ENCODE measurements around the gene MYBPC3. TPM values are rescaled to one million over a fixed set of nuclear protein-coding genes. Genes with fewer than 3 reads are reported as not detected.

MYBPC3 gene
- total and polyA plus RNA-seq, 2 experiments from 2014 or later = not detected

DNA sequence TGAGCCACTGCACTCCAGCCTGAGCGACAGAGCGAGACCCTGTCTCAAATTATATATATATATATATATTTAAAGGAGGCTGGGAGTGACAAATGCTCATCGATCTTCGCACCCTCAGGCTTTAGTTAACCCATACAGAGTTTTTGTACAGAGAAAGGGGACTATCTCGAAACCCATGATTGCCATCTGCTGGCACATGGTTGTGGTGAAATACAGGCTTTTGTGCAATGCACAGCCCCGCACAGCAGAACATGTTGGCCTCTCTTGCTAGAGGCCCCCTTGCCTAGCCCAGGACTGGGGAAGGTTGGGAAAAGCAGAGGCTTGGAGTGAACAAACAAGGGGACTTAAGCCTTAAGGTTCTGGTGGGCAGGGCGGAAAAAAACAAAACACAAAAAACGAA lies 3.6 kb downstream of the MYBPC3 start:
- no peak overlapping the region for H3K4me3 Mint-ChIP-seq
- H2AFZ ChIP-seq = no peak overlapping the region
- ATAC-seq (peak; percentile 14; the same call in 1 of the 3 replicates), DNase-seq (ENCODE audit: low spot score) (peak; percentile 42)
- H3K79me2 ChIP-seq (replicated peaks; ENCODE audit: insufficient read depth) = no peaks in the 10 kb centered on the region
- H3K9me3 Mint-ChIP-seq = no peaks in the 10 kb centered on the region; the same call in 2 of the 3 replicates
- no peaks in the 10 kb centered on the region for H3F3A ChIP-seq (replicated peaks; ENCODE audit: low read depth)
- no peaks in the 10 kb centered on the region for H3K9me2 ChIP-seq (ENCODE audit: insufficient read depth)
- H3K36me3 Mint-ChIP-seq (ENCODE audit: low read depth) = no peaks in the 10 kb centered on the region
- H3K27ac Mint-ChIP-seq = no peak overlapping the region
- no peak overlapping the region for H3K4me3 ChIP-seq
- H3K27ac ChIP-seq (ENCODE audit: low read depth) = no peak overlapping the region
- no peak for TF ChIP-seq CREB1 (CRISPR knock-in tag; IDR thresholded peaks at IDR 0.05; ENCODE audit: low read depth)
- TF ChIP-seq, protein P1, sequence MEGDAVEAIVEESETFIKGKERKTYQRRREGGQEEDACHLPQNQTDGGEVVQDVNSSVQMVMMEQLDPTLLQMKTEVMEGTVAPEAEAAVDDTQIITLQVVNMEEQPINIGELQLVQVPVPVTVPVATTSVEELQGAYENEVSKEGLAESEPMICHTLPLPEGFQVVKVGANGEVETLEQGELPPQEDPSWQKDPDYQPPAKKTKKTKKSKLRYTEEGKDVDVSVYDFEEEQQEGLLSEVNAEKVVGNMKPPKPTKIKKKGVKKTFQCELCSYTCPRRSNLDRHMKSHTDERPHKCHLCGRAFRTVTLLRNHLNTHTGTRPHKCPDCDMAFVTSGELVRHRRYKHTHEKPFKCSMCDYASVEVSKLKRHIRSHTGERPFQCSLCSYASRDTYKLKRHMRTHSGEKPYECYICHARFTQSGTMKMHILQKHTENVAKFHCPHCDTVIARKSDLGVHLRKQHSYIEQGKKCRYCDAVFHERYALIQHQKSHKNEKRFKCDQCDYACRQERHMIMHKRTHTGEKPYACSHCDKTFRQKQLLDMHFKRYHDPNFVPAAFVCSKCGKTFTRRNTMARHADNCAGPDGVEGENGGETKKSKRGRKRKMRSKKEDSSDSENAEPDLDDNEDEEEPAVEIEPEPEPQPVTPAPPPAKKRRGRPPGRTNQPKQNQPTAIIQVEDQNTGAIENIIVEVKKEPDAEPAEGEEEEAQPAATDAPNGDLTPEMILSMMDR (conservative IDR thresholded peaks at IDR 0.05; ENCODE audit: low read depth in 2 of 2) = peak; percentile 27 to 51; a peak in 3 of 4 replicates
- no peaks in the 10 kb centered on the region; the same call in 1 of the 2 replicates for H3K4me1 ChIP-seq (ENCODE audit: insufficient read depth)
- no peaks in the 10 kb centered on the region for H3K27me3 ChIP-seq (ENCODE audit: insufficient read depth)
- peaks cover 12% of the 10 kb centered on the region for H3K27me3 Mint-ChIP-seq (ENCODE audit: insufficient read depth, low read depth, poor library complexity)
- peaks cover 4% of the 10 kb centered on the region for H3K4me1 Mint-ChIP-seq
- no peaks in the 10 kb centered on the region for H4K20me1 ChIP-seq (replicated peaks; ENCODE audit: insufficient read depth)
- H3K36me3 ChIP-seq (ENCODE audit: insufficient read depth) = no peaks in the 10 kb centered on the region
- H3K4me2 ChIP-seq = no peak overlapping the region

- DNase-seq (ENCODE audit: low spot score) = no peak
- Mint-ChIP-seq H3K27me3 (ENCODE audit: insufficient read depth, low read depth, poor library complexity) (peaks cover 12% of the 10 kb centered on the region), H3K27ac (no peak overlapping the region), H3K9me3 (no peaks in the 10 kb centered on the region; the same call in 2 of the 3 replicates), H3K4me3 (no peak overlapping the region), H3K4me1 (peaks cover 4% of the 10 kb centered on the region), H3K36me3 (ENCODE audit: low read depth) (no peaks in the 10 kb centered on the region; the same call in 2 of the 3 replicates)
- Histone ChIP-seq H3K4me2 (no peak overlapping the region), H2AFZ (no peak overlapping the region), H3K36me3 (ENCODE audit: insufficient read depth) (no peaks in the 10 kb centered on the region), H3K4me3 (no peak overlapping the region), H3K9me2 (ENCODE audit: insufficient read depth) (no peaks in the 10 kb centered on the region), H3K4me1 (ENCODE audit: insufficient read depth) (no peaks in the 10 kb centered on the region; the same call in 1 of the 2 replicates), H4K20me1 (replicated peaks; ENCODE audit: insufficient read depth) (no peaks in the 10 kb centered on the region), H3K27ac (ENCODE audit: low read depth) (no peak overlapping the region), H3F3A (replicated peaks; ENCODE audit: low read depth) (no peaks in the 10 kb centered on the region), H3K79me2 (replicated peaks; ENCODE audit: insufficient read depth) (no peaks in the 10 kb centered on the region), H3K27me3 (ENCODE audit: insufficient read depth) (no peaks in the 10 kb centered on the region)
- no peak for ATAC-seq
- TF ChIP-seq CREB1 (CRISPR knock-in tag; IDR thresholded peaks at IDR 0.05; ENCODE audit: low read depth) = no peak
- no peak for TF ChIP-seq EZH2 (IDR thresholded peaks at IDR 0.05; ENCODE audit: low read depth, unreplicated experiment)
- TF ChIP-seq REST (IDR thresholded peaks at IDR 0.05; ENCODE audit: unreplicated experiment) = no peak
- TF ChIP-seq, protein P1 (conservative IDR thresholded peaks at IDR 0.05; ENCODE audit: low read depth in 2 of 2) = no peak
- no peak for TF ChIP-seq ZNF114 (CRISPR knock-in tag; IDR thresholded peaks at IDR 0.05)
- TF ChIP-seq POLR2AphosphoS5 (IDR thresholded peaks at IDR 0.05; ENCODE audit: low read depth) = no peak
- TF ChIP-seq JUNB (IDR thresholded peaks at IDR 0.05; ENCODE audit: unreplicated experiment) = no peak
- TF ChIP-seq ZNF331 (CRISPR knock-in tag; IDR thresholded peaks at IDR 0.05; ENCODE audit: low read depth) = no peak
- TF ChIP-seq, protein P2, sequence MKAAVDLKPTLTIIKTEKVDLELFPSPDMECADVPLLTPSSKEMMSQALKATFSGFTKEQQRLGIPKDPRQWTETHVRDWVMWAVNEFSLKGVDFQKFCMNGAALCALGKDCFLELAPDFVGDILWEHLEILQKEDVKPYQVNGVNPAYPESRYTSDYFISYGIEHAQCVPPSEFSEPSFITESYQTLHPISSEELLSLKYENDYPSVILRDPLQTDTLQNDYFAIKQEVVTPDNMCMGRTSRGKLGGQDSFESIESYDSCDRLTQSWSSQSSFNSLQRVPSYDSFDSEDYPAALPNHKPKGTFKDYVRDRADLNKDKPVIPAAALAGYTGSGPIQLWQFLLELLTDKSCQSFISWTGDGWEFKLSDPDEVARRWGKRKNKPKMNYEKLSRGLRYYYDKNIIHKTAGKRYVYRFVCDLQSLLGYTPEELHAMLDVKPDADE (IDR thresholded peaks at IDR 0.05) = no peak
- TF ChIP-seq STAT1 (IDR thresholded peaks at IDR 0.05; ENCODE audit: unreplicated experiment) = no peak
Measured at GRCh38 chr11:47348131-47348802, 4.2 kb downstream of the MYBPC3 start.

Data from GM23338 (cell line).